Measurements from ENCODE around the gene CHST11.

DNA sequence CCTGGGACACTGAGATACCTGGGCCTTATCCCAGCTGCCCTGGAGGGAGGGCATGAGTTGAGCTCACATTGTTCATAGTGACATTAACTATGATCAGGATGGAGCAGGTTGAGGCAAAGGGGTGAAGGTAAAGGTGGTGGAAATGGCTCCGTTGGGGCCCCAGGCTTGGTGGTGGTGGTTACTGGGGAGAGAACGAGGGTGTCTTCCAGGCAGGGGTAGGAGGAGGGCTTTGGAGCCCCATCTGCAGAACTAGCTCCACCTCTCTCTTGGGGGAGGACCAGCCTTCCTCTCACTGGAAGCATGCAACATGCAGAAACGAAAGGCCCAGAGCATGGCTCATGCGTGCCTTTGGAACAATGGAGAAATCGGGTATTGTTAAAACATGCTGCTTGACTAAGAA, 284.3 kb downstream of the CHST11 start:
- TF ChIP-seq FEZF1 (tag by site-specific recombination; IDR thresholded peaks at IDR 0.05) (no peak), ZNF121 (tag by site-specific recombination; IDR thresholded peaks at IDR 0.05) (no peak), ZNF510 (tag by site-specific recombination; IDR thresholded peaks at IDR 0.05; ENCODE audit: insufficient replicate concordance) (no peak)
- TF ChIP-seq, protein P1, sequence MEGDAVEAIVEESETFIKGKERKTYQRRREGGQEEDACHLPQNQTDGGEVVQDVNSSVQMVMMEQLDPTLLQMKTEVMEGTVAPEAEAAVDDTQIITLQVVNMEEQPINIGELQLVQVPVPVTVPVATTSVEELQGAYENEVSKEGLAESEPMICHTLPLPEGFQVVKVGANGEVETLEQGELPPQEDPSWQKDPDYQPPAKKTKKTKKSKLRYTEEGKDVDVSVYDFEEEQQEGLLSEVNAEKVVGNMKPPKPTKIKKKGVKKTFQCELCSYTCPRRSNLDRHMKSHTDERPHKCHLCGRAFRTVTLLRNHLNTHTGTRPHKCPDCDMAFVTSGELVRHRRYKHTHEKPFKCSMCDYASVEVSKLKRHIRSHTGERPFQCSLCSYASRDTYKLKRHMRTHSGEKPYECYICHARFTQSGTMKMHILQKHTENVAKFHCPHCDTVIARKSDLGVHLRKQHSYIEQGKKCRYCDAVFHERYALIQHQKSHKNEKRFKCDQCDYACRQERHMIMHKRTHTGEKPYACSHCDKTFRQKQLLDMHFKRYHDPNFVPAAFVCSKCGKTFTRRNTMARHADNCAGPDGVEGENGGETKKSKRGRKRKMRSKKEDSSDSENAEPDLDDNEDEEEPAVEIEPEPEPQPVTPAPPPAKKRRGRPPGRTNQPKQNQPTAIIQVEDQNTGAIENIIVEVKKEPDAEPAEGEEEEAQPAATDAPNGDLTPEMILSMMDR (tag by site-specific recombination; IDR thresholded peaks at IDR 0.05) = no peak
- TF ChIP-seq, protein P2, sequence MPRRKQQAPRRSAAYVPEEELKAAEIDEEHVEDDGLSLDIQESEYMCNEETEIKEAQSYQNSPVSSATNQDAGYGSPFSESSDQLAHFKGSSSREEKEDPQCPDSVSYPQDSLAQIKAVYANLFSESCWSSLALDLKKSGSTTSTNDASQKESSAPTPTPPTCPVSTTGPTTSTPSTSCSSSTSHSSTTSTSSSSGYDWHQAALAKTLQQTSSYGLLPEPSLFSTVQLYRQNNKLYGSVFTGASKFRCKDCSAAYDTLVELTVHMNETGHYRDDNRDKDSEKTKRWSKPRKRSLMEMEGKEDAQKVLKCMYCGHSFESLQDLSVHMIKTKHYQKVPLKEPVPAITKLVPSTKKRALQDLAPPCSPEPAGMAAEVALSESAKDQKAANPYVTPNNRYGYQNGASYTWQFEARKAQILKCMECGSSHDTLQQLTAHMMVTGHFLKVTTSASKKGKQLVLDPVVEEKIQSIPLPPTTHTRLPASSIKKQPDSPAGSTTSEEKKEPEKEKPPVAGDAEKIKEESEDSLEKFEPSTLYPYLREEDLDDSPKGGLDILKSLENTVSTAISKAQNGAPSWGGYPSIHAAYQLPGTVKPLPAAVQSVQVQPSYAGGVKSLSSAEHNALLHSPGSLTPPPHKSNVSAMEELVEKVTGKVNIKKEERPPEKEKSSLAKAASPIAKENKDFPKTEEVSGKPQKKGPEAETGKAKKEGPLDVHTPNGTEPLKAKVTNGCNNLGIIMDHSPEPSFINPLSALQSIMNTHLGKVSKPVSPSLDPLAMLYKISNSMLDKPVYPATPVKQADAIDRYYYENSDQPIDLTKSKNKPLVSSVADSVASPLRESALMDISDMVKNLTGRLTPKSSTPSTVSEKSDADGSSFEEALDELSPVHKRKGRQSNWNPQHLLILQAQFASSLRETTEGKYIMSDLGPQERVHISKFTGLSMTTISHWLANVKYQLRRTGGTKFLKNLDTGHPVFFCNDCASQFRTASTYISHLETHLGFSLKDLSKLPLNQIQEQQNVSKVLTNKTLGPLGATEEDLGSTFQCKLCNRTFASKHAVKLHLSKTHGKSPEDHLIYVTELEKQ (tag by site-specific recombination; IDR thresholded peaks at IDR 0.05; ENCODE audit: borderline replicate concordance) = no peak
- TF ChIP-seq, protein P3, sequence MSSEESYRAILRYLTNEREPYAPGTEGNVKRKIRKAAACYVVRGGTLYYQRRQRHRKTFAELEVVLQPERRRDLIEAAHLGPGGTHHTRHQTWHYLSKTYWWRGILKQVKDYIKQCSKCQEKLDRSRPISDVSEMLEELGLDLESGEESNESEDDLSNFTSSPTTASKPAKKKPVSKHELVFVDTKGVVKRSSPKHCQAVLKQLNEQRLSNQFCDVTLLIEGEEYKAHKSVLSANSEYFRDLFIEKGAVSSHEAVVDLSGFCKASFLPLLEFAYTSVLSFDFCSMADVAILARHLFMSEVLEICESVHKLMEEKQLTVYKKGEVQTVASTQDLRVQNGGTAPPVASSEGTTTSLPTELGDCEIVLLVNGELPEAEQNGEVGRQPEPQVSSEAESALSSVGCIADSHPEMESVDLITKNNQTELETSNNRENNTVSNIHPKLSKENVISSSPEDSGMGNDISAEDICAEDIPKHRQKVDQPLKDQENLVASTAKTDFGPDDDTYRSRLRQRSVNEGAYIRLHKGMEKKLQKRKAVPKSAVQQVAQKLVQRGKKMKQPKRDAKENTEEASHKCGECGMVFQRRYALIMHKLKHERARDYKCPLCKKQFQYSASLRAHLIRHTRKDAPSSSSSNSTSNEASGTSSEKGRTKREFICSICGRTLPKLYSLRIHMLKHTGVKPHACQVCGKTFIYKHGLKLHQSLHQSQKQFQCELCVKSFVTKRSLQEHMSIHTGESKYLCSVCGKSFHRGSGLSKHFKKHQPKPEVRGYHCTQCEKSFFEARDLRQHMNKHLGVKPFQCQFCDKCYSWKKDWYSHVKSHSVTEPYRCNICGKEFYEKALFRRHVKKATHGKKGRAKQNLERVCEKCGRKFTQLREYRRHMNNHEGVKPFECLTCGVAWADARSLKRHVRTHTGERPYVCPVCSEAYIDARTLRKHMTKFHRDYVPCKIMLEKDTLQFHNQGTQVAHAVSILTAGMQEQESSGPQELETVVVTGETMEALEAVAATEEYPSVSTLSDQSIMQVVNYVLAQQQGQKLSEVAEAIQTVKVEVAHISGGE (tag by site-specific recombination; conservative IDR thresholded peaks at IDR 0.05; ENCODE audit: low read depth) = no peak
- TF ChIP-seq, protein P4, sequence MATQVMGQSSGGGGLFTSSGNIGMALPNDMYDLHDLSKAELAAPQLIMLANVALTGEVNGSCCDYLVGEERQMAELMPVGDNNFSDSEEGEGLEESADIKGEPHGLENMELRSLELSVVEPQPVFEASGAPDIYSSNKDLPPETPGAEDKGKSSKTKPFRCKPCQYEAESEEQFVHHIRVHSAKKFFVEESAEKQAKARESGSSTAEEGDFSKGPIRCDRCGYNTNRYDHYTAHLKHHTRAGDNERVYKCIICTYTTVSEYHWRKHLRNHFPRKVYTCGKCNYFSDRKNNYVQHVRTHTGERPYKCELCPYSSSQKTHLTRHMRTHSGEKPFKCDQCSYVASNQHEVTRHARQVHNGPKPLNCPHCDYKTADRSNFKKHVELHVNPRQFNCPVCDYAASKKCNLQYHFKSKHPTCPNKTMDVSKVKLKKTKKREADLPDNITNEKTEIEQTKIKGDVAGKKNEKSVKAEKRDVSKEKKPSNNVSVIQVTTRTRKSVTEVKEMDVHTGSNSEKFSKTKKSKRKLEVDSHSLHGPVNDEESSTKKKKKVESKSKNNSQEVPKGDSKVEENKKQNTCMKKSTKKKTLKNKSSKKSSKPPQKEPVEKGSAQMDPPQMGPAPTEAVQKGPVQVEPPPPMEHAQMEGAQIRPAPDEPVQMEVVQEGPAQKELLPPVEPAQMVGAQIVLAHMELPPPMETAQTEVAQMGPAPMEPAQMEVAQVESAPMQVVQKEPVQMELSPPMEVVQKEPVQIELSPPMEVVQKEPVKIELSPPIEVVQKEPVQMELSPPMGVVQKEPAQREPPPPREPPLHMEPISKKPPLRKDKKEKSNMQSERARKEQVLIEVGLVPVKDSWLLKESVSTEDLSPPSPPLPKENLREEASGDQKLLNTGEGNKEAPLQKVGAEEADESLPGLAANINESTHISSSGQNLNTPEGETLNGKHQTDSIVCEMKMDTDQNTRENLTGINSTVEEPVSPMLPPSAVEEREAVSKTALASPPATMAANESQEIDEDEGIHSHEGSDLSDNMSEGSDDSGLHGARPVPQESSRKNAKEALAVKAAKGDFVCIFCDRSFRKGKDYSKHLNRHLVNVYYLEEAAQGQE (tag by site-specific recombination; IDR thresholded peaks at IDR 0.05) = no peak

All from HEK293 (cell line).